ENCODE data around the gene EVA1B. TPM values are rescaled to one million over a fixed set of nuclear protein-coding genes. Genes with fewer than 3 reads are reported as not detected.

EVA1B gene
- total RNA-seq: 1 to 10 TPM; 3.3 to 8.2 (median 5.6) TPM
- polyA plus RNA-seq: 10 to 100 TPM in 1 of 3 donors, 1 to 10 TPM in 2; 2.6 to 13.7 (median 6.9) TPM
- long read RNA-seq, donor 1, partial matches to known transcripts: 1 of 9 reads
- long read RNA-seq, donor 1, other reads (novel, unspliced or antisense): 5 of 9 reads
- long read RNA-seq, donor 2, transcript EVA1B-202 (3 exons, 699 nt): major isoform, 9 of 9 reads
- long read RNA-seq, donor 2, partial matches to known transcripts: 0 of 9 reads
- long read RNA-seq, donor 2, other reads (novel, unspliced or antisense): 0 of 9 reads

GRCh38 chr1:36323636-36324352, at the start of gene EVA1B:
Gene EVA1B (minus strand): TSS chr1:36323645. CDS start chr1:36323037, 608 bp downstream.
- no peaks in the 10 kb centered on the region for H3K36me3 ChIP-seq (ENCODE audit: insufficient read depth in 1 of 2, low read depth in 1 of 2)
- peaks cover 0 to 5% (median 0%) of the 10 kb centered on the region in 3 donors for H3K27me3 ChIP-seq (ENCODE audit: insufficient read depth in 3 of 3, low read length in 2 of 3)
- no peak for TF ChIP-seq CTCF (IDR thresholded peaks at IDR 0.05)
- H3K4me1 ChIP-seq: peaks cover 10% of the 10 kb centered on the region
- H3K9me3 ChIP-seq: no peaks in the 10 kb centered on the region
- WGBS, 3 donors: 16 to 26% (median 17%) methylated on average over 29 to 36 of the region's 36 CpGs
- DNase-seq: peak; percentile 79 to 88
- peak within 1 kb of the TSS; percentile 56 for H3K27ac ChIP-seq
- ATAC-seq: peak; percentile 10 to 46 (median 26)
- intact Hi-C loops (cut with DNase I): no loop called here
- peak within 1 kb of the TSS; percentile 68 for H3K4me3 ChIP-seq

GRCh38 chr1:36372617-36373016, 49.2 kb upstream of the EVA1B start:
- Histone ChIP-seq H3K4me1 (peaks cover 78% of the 10 kb centered on the region), H3K27me3 (ENCODE audit: insufficient read depth in 3 of 3, low read length in 2 of 3) (no peaks in the 10 kb centered on the region), H3K27ac (peak overlapping the region; percentile 98), H3K36me3 (ENCODE audit: insufficient read depth in 1 of 2, low read depth in 1 of 2) (peaks cover 0 to 23% of the 10 kb centered on the region in 2 donors), H3K4me3 (no peak overlapping the region), H3K9me3 (no peaks in the 10 kb centered on the region)
- DNase-seq (no peak), ATAC-seq (no peak)
- no peak for TF ChIP-seq CTCF (IDR thresholded peaks at IDR 0.05)
- intact Hi-C loops (cut with DNase I): no loop called here
- 84 to 93% (median 91%) methylated on average over 3 of the region's 3 CpGs for WGBS, 3 donors

GRCh38 chr1:36369061-36369861, 45.8 kb upstream of the EVA1B start:
- H3K27me3 ChIP-seq (ENCODE audit: insufficient read depth in 3 of 3, low read length in 2 of 3): no peaks in the 10 kb centered on the region
- peak; percentile 98 for TF ChIP-seq CTCF (IDR thresholded peaks at IDR 0.05)
- ATAC-seq: peak; percentile 40 to 58 (median 42)
- H3K9me3 ChIP-seq: no peaks in the 10 kb centered on the region
- no peak overlapping the region for H3K4me3 ChIP-seq
- H3K4me1 ChIP-seq: peaks cover 78% of the 10 kb centered on the region
- intact Hi-C loops (cut with DNase I): loop anchor here in 1 of 2 donors (5.0 kb wide), 1 partner anchor 67 kb away; no protein-coding TSS in a partner anchor
- WGBS, 3 donors: 63 to 65% (median 65%) methylated on average over 7 of the region's 7 CpGs
- peaks cover 3 to 40% of the 10 kb centered on the region in 2 donors for H3K36me3 ChIP-seq (ENCODE audit: insufficient read depth in 1 of 2, low read depth in 1 of 2)
- peak; percentile 70 to 80 for DNase-seq
- H3K27ac ChIP-seq: peak overlapping the region; percentile 46

- Histone ChIP-seq H3K4me3 (no peak overlapping the region), H3K27me3 (ENCODE audit: insufficient read depth in 3 of 3, low read length in 2 of 3) (no peaks in the 10 kb centered on the region), H3K36me3 (ENCODE audit: insufficient read depth in 1 of 2, low read depth in 1 of 2) (peaks cover 3 to 45% of the 10 kb centered on the region in 2 donors), H3K4me1 (peaks cover 63% of the 10 kb centered on the region), H3K27ac (no peak overlapping the region), H3K9me3 (no peaks in the 10 kb centered on the region)
- 86 to 91% (median 91%) methylated on average over 4 of the region's 4 CpGs for WGBS, 3 donors
- TF ChIP-seq CTCF (IDR thresholded peaks at IDR 0.05): no peak
- no peak for ATAC-seq
- DNase-seq: no peak
- intact Hi-C loops (cut with DNase I): loop anchor here in 1 of 2 donors (5.0 kb wide), 1 partner anchor 65 kb away; no protein-coding TSS in a partner anchor
Observed at GRCh38 chr1:36367798-36368197, 44.4 kb upstream of the EVA1B start.
